HTERT RPE-1 (cell line): ENCODE results near the gene ZNG1A.
"Not testable (repeated sequence)": the region's sequence is repeated elsewhere in the genome, so short reads cannot be mapped to it uniquely, and the experiment has no call there.

Experiments used
- in situ Hi-C: fragments of 300-500 bp; cut with MboI; formaldehyde crosslinking; loops from 4 replicates; pipeline ENCODE4 v1.14.3; 2020; ENCODE audit warnings: low sequenced_read_pairs

The ZNG1A gene

GRCh38 chr9:98775-99174 lies 80.1 kb downstream of the ZNG1A start:
- in situ Hi-C loops = not testable (repeated sequence)

GRCh38 chr9:94992-95391 lies 83.9 kb downstream of the ZNG1A start:
- in situ Hi-C loops = not testable (repeated sequence)

GRCh38 chr9:94323-94722 lies 84.5 kb downstream of the ZNG1A start:
- in situ Hi-C loops = not testable (repeated sequence)

GRCh38 chr9:93909-94308 lies 84.9 kb downstream of the ZNG1A start:
- in situ Hi-C loops = not testable (repeated sequence)

GRCh38 chr9:90851-91250 lies 88.0 kb downstream of the ZNG1A start:
- in situ Hi-C loops = not testable (repeated sequence)

- in situ Hi-C loops = not testable (repeated sequence)
These were observed 90.3 kb downstream of the ZNG1A start for GRCh38 chr9:88396-89037.

- in situ Hi-C loops = not testable (repeated sequence)
These were observed 91.0 kb downstream of the ZNG1A start for GRCh38 chr9:87860-88259.

GRCh38 chr9:87105-87504 lies 91.8 kb downstream of the ZNG1A start:
- in situ Hi-C loops = not testable (repeated sequence)

GRCh38 chr9:86697-87096 lies 92.2 kb downstream of the ZNG1A start:
- in situ Hi-C loops = not testable (repeated sequence)

GRCh38 chr9:82932-83689 lies 95.7 kb downstream of the ZNG1A start:
- in situ Hi-C loops = not testable (repeated sequence)

- in situ Hi-C loops = not testable (repeated sequence)
These were observed 100.5 kb downstream of the ZNG1A start for GRCh38 chr9:78333-78732.

- in situ Hi-C loops = not testable (repeated sequence)
These were observed 102.5 kb downstream of the ZNG1A start for GRCh38 chr9:76389-76788.

GRCh38 chr9:73900-74525 lies 104.8 kb downstream of the ZNG1A start:
- in situ Hi-C loops = not testable (repeated sequence)

GRCh38 chr9:73076-73899 lies 105.6 kb downstream of the ZNG1A start:
- in situ Hi-C loops = not testable (repeated sequence)
